ENCODE results near the gene SLC25A29.
"Not testable (repeated sequence)": the region's sequence is repeated elsewhere in the genome, so short reads cannot be mapped to it uniquely, and the experiment has no call there.

SLC25A29 gene

DNA sequence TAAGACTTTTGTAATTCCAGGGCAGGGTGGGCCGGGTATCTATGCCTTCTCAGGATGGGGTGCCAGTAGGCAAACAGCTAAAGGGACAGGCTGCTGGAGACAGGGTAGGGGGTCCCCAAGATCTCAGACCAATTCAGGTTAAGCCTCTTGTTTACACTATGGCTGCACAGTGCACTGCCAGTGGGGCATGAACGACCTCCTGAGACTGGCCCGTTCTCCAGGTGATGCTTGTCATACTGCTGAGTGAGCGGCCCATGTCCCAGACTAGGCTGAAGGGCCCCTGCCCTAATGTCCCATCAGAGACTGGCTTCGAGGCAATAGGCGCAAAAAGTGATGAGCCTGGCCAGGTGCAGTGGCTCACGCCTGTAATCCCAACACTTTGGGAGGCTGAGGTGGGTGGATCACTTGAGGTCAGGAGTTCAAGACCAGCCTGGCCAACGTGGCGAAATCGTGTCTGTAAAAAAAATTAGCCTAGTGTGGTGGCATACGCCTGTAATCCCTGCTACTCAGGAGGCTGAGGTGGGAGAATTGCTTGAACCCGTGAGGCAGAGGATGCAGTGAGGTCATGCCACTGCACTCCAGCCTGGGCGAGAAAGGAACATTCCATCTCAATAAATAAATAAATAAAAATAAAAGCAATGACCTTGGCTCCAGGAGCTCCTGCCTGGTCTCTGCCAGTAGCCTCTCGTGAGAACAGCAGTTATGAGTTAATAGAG lies 12.6 kb downstream of the SLC25A29 start:
- no peak for DNase-seq (ENCODE audit: low read depth)

DNA sequence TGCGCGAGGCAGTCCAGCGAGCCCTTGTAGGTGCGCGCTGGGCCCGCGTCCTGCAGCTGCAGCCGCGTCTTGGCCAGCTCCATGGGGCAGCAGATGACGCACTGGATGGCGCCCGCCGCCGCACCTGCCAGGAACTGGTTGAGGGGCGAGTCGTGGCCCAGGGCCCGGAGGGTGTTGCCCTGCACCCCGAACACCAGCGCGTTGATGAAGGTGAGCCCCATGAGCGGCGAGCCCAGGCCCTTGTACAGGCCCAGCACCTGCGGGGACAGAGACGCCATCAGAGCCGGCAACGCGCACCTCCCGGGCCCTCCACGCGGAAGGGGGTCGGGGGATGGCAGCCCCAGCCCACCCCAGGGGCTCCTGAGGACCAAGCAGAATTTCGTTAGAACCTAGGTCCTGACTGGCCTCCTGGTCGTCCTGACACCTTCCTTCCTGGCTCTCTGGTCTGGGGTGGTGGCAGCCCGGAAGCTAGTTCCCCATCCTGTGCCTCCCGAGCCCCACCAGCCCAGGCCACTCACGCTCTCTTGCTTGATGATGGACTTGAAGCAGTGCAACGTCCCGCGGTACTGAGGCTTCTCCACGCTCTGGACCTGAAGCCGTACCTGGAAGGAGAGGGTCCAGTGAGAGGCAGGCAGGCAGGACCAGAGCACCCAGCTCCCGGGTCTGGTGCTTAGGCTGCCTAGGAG lies 13.3 kb downstream of the SLC25A29 start:
- no peak for DNase-seq (ENCODE audit: low read depth)

DNA sequence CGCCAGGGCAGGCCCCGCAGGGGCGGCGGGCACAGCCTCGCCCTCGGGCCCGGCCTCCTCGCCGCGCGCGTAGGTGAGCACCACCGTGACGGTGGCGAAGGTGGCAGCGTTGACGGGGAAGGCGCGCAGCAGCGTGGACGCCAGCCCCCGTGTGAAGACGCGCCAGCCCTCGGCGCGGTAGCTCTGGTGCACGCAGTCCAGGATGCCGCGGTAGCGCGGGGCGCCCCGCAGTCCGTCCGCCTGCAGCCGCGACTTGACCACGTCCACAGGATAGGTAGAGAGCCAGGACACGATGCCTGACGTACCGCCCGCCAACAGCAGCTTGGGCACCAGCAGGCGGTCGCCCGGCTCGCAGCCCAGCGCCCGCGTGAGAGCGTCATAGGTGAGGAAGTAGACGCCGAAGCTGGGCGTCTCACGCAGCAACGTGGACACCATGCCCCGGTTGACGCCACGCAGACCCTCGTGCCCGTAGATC lies 13.9 kb downstream of the SLC25A29 start:
- no peak for DNase-seq (ENCODE audit: low read depth)

DNA sequence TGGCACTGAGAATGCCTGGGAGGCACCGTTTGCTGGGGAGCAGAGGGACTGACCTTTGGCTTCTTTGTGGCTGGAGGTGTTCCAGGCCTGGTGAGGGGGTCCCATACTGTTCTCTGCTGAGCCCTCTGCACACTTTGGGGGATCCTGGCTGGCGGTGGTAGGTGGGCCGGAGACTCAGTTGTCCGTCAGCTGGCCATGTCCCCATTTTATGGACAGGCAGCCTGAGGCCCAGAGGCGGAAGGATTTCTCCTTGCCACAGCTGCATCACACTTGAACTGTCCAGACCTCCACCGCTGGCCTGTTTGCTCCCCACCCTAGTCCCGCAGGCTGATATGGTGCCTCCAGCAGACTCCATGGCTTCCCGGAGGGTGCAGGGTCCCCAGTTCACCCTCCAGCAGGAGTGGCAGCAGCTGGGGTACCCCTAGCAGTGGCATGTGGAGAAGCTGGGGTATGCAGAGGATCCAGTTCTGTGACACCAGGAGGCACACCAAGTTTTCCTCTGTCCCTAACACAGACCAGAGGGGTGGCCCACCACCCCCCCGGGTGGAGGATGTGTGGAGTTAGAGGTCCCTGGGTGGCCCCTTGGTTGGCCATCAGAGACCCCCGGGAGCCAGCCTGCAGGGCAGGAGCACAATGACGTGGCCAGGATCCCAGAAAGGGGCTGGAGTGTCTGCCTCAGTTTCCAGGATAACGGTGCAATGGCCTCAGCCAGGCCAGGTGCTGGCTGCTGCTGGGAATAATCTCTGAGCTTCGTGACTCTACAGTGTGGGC lies 14.8 kb downstream of the SLC25A29 start:
- DNase-seq (ENCODE audit: low read depth), result no peak

DNA sequence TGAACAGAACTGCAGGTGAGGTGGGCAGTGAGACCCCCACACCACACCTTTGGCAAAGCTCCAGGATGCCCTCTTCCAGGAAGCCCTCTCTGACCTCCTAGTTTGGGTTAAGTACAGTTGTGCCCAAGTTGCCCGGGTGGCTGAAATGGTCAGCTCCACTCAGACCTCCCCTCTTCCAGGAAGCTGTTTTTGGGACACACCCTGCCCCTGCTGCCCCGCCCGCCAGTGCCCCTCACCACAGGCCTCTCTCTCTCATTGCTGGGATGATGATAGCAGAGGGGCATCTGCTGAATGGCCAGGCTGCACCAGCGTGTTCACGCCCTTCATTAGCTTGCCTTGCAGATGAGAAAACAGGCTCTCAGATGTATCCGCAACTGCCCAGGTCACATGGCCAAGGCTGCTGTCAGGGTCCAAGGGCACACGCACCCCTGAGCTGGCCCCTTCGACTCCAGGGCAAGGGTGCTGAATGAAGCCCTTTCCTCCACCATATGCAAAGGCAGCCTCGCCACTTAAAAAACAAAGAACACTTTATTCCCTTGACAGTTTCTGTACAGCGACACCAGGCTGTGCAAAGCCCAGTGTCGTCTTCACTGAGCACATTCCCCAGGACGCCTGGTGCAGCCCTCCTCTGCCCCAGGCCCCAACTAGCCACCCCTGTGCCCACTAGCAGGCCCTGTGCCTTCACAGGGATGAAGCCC lies 15.5 kb downstream of the SLC25A29 start:
- no peak for DNase-seq (ENCODE audit: low read depth)

DNA sequence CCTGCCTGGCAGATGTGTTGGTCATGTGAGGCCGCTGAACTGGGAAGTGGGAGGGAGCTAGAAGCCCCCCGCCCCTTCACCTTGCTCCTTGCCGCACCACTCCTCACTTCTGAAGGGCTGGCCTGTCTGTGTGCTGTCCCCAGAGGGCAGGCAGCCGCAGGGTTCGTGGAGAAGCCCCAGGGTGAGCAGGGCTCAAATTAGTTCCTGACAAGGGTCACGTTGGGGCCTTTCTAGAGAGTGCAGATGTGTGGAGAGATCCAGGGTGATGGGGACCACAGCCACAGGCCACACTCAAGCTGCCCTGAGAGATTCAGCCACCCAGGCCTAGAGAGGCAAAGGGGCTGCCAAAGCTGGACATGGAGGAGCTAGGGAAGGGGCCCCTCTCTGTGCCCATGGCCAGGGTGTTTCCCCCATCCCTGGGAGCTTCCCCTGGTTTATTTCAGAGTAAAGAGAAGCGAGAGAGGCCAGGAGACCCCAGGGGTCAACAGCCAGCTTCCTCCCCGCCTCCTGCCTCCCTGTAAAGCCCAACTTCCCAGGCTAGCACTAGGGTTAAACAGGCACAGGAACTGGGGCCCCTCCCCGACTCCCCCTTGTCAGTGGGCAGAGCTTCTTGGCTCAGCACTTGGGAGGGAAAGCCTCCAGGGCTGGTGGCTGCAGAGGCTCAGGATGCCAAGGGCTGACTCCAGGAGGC lies 16.2 kb downstream of the SLC25A29 start:
- DNase-seq (ENCODE audit: low read depth), result no peak

DNA sequence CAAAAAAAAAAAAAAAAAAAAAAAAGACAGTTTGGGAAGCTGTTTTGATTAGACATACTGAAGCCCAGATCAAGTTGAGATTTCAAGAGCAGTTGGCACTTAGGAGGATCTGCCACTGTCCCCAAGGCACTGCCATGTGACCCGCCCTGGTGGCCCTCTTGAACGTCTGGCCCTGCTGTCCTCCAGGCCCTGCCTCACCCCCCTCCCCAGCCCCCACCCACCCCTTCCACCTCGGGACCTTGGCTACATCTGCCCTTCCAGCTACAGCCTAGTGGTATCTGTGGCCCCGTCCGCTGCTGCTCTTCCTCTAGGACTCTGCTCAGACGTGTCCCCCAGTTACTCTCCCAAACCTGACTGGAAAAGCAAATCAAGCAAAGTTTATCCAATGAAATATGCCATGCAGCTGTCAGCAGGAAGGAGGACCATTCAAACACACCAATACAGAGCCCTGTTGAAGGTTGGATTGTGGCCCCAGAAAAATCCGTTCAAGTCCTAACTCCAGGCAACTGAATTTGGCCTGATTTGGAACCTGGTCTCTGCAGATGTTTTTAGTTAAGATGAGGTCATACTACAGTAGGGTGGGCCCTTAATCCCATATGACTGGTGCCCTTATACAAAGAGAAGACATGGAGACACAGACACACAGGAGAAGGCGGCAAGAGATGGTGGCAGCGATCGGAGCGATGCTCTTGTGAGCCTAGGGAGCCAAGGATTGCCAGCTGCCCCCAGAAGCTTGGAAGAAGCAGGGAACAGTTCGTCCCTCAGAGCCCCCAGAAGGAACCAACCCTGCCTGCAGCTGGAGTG lies 17.7 kb downstream of the SLC25A29 start:
- DNase-seq (ENCODE audit: low read depth), result no peak

DNA sequence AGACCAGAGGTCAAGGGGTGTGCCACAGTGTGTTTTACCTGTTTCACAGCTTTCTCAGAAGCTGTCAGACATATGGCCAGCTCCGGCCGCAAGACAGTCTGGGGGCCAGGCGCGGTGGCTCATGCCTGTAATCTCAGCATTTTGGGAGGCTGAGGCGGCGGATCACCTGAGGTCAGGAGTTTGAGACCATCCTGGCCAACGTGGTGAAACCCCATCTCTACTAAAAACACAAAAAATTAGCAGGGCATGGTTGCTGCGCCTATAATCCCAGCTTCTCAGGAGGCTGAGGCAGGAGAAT lies 18.3 kb downstream of the SLC25A29 start:
- not testable (repeated sequence) for DNase-seq (ENCODE audit: low read depth)

DNA sequence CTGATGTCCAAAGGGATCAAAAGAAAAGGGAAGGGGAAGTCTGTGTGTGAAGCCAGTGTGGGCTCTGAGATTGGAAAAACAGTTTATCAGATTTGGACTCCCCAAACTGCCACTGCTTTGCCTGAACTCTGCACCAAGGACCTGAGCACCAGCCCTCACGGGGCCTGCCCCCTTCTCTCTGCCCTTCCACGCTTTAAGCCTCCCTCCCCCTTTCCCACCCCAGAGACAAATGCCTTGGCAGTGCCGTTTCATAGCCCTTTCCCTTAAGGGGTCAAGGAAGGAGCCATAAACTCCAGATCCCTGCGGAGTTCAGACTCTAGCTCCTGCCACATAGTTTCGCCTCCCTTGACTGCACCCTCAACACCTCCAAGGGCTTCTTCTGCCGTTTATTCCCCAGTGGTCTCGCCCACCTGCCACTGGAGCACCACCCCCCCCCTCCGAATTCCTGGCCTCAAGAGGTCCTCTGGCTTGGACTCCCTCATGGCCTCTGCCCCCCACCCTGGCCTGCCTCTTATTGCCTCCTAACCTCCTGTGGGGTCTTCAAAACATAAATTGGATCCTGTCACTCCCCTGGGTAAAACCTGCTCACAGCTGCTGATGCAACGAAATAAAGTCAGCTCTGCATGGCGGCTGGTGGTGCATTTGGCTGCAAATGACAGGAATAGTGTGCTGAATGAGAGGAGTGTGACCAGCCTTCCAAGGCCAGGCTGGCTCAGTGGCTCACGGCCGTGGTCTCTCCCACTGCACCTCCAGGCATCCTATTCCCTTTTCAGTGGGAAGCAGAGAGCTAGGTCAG lies 18.8 kb downstream of the SLC25A29 start:
- DNase-seq (ENCODE audit: low read depth), result no peak

DNA sequence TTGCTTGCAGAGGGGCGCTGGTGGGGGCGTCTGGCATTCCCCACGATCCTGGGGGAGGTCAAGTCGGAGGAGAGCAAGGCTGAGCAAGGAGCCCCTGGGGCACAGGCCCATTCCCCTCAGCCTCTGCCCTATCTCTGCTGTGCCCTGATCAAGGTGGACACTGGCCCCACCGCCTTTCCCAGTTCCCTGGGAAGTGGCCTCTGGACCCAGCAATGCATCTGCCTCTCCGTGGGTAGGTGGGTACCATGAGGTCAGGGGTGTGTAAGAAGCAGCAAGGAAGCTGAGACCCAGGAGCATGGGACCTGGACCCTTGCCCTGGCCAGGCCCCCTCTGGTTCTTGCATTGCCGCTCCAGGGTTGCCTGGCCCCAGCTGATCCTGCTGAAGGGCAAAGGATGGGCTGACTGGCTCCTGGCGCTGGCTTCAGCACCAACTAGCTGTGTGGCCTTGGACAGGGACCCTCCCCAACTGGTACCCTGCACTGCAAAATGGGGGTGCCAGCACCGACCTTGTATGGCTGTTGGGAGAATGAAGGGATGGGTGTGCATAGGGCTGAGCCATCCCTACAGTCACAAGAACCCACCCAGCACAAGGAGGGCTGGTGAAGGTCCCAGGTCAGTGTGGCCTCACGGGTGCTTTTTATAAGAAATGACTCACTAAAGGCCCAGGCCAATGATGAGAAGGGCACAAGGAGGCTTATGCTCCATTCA lies 19.6 kb downstream of the SLC25A29 start:
- no peak for DNase-seq (ENCODE audit: low read depth)

DNA sequence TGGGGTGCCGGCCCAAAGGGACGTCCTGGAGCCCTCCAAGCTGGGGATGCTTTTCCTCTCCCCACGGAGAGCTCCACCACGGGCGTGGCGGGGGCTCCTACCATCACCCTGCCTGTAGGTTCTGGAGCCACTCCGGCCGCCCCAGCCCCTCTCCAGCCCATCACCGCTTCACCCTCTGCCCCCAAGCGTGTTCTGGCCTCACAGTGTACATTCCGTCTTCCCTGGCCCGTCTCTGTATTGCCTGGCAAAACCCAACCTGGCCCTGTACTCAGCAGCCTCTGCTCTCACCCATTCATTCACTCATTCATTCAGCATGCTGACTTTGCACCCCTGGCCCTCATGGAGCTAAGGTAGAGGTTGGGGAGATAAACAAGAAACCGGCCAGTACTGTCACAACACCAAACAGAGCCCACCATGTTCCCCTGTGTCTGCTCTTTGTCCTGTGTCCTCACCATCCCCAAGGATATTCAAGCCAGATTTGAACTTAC lies 20.3 kb downstream of the SLC25A29 start:
- DNase-seq (ENCODE audit: low read depth), result no peak

DNA sequence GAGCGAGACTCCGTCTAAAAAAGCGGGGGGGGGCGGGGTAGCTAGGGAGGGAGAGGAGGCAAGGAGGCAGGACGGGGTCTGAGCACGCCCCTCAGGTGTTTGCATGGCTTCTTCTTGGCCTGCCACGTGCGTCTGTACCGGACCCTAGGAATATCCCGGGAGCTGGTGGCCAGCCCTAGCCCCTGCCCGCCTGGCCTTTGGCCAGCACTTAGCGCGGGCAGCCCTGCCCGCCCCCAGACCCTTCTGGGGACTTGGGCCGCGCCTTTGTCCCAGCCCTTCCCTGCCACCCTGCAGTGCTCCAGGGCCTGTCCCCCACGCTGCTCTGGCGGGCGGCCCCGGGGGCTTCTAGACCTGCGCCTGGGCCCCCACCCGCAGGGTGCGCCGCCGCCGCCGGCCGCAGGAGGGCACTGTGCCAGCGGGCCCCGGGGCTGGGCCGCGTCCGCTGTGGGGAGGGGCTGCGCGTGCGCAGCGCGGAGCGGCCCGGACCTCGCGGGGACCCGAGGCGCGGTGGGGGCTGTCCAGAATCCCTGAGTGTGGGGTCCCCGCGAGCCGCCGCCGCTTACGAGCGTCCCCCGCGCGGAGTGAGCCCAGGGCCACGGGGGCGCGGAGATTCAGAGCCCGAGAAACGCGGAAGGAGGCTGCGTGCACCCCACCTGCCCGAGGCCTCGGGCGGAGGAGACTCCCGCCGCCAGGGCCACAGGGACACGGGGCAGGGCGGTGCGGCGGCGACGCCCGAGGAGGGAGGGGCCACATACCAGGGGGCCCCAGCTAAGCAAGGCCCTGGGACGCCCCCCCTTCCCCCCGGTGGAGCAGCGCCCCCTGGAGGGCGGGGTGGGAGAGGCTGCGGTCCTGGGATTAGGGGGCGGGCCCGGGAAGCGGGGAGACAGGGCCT lies 21.0 kb downstream of the SLC25A29 start:
- peak; percentile 72 for DNase-seq (ENCODE audit: low read depth)

DNA sequence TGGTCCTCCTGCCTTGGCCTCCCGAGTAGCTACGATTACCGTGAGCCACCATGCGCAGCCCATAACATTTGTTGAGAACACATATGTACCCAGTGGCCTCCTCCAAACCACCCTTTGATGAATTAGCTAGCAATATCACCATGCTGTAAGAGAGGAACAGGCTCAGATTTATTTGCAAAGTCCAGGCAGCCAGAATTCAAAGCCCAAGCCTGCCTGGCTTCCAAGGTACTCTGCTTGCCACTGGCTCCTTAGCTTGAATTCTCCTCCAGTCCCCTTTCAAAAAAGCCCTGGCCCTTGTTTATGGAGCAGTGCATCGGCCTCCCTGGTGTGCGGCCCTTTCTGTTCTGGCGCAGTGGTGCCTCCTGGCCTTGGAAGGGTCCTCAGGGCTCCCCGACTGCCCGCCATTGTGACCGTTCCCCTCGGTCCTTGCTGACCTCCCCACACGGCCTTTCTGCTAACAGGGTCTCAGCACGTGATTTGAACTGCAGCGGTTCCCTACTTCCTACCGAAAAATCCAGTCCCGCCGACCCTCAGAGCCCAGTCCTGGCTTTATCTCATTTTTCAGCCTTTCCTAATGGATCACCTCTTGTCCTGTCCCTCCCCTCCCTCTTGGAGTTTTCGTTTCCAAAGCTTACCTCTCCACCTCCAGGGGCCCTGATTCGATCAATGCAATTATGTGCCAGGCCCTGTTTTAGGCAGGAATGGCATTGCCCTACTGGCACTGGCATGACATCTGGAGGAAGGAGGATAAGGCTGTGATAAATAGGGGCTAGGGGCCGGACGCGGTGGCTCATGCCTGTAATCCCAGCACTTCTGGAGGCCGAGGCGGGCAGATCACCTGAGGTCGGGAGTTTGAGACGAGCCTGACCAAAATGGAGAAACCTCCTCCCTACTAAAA lies 22.0 kb downstream of the SLC25A29 start:
- DNase-seq (ENCODE audit: low read depth), result no peak

DNA sequence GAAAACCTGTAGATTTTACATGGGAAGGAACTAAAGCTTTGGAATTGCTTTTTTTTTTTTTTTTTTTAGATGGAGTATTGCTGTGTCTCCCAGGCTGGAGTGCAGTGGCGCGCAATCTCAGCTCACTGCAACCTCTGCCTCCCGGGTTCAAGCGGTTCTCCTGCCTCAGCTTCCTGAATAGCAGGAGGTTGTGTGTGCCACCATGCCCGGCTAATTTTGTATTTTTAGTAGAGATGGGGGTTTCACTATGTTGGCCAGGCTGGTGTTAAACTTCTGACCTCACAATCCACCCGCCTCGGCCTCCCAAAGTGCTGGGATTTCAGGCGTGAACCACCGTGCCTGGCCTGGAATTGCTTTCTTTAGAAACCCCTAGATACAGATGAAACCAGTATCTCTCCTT lies 22.8 kb downstream of the SLC25A29 start:
- DNase-seq (ENCODE audit: low read depth), result not testable (repeated sequence)

DNA sequence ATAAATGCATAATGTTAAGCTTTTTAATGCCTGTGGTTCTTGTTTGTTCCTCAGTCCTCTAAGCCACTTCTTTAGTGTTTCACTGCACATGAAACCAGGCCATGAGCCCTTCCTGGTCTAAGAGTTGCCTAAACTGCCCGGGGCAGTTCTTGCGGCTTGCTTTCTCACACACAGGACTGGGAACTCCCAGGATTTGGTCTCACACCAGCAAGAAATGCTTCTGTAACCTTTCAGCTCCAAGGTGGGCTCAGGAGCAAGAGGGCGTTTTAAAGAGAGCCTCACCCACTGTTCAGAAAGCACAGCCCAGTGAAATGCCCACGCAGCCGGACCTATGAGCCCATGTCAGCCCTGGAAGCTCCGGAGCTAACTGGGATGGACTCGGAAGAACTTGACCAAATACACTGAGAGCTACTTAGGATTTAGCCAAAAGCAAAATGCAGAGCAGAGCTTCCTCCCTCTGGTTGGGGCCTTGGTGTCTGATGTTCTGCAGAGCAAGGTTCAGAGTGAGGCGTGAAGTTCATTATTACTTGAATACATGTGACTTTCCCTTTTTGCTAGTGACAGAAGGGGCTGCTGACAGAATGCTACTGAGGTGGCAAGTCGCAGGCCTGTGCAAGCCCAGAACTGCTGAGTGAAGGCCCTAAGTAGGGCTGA lies 23.4 kb downstream of the SLC25A29 start:
- no peak for DNase-seq (ENCODE audit: low read depth)

DNA sequence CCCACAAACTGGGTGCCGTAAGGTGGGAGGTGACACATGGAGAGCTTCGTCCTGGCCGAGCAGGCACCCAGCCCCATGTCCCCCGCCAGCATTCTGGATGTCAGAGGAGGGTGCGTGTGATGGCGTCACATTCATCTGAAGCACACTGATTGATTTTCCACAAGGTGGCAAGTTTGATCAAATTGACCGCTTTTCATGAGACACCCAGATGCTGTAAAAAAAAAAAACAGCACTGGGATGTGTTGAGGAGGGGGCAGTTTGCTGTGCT lies 24.2 kb downstream of the SLC25A29 start:
- no peak for DNase-seq (ENCODE audit: low read depth)

Measured in activated T-cell treated with anti-CD3 and anti-CD28 coated beads for 1 hour (primary cell).